ENCODE data around the gene TADA2B.
"Not testable (repeated sequence)": the region's sequence is repeated elsewhere in the genome, so short reads cannot be mapped to it uniquely, and the experiment has no call there.

TADA2B gene

DNA sequence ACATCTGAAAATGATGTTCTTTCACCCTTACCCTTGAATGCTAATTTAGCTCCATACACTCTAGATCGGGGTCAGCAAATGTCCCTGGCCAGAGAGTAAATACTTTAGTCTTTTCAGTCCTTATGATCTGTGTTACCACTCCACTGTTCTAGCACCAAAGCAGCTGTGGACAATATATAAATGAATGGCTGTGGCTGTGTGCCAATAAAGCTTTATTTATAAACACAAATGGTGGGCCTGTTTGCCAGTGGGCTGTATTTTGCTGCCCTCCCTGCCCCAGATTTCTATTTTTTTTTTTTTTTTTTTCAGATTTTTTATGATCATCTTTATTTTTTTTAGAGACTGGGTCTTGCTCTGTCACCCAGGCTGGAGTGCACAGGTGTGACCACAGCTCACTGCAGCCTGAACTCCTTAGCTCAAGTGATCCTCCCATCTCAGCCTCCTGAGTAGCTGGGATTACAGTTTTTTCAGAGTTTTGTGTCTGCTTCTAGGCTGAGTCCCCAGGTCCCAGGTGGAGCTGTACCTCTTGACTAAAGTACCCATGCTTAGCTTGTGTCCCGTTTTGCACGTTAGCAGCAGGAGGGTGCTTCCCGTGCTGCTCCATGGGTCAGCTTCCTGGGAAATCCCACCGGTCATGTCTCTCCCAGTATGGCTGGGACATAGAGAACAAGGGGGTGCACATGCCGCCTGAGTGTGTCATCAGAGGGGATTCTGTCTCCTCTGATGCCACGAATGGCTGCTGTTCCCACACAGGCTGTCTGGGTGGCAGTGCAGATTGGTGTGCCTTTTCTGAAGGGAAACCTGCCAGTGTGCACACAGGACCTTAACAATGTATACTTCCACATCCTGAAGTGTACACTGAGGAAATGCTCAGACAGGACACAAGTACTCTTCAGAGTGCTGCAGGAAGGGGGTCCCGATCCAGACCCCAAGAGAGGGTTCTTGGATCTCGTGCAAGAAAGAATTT, 40.7 kb downstream of the TADA2B start:
- DNase-seq (ENCODE audit: low spot score): no peak

DNA sequence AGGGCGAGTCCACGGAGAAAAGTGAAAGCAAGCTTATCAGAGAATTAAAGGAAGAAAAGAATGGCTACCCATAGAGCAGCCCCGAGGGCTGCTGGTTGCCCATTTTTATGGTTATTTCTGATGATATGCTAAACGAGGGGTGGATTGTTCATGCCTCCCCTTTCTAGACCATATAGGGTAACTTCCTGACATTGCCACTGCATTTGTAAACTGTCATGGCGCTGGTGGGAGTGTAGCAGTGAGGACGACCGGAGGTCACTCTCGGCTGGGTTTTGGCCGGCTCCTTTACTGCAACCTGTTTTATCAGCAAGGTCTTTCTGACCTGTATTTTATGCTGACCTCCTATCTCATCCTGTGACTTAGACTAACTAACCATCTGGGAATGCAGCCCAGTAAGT, 41.4 kb downstream of the TADA2B start:
- not testable (repeated sequence) for DNase-seq (ENCODE audit: low spot score)

DNA sequence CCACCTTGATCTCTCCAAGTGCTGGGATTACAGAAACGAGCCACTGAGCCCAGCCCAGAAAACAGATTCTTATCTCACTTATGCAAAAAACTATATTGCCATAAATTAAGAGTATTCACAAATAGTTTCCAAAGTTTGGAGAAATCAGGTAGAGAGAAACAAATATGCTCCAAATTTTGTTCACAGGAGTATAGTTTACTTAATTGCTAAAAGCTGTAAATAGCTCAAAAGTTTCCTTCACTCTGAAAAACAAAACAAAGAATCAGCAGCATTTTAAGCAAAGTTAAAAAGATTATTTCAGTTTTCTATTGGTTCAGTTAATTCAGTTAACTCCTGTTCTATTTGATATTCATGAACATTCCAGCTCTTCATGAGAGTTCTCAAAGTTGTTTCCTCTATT, 43.2 kb downstream of the TADA2B start:
- DNase-seq (ENCODE audit: low spot score): no peak

DNA sequence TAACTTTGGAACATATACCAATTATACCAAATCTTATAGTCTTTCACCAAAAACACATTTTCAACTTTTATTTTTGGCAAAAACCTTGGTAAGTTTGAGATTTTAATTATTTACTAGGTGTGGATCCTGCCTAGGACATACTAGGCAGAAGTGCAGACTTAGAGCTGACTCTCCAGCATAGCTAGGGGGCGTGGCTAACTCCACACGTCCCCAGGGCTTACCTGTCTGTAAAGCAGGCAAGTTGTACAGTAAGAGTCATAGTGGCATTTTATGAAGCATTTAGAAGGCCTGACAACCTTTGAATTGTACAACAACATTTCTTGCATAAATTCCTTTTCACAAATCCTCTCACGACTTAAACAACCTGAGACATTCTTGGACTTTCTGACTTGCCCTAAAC, 43.9 kb downstream of the TADA2B start:
- no peak for DNase-seq (ENCODE audit: low spot score)

DNA sequence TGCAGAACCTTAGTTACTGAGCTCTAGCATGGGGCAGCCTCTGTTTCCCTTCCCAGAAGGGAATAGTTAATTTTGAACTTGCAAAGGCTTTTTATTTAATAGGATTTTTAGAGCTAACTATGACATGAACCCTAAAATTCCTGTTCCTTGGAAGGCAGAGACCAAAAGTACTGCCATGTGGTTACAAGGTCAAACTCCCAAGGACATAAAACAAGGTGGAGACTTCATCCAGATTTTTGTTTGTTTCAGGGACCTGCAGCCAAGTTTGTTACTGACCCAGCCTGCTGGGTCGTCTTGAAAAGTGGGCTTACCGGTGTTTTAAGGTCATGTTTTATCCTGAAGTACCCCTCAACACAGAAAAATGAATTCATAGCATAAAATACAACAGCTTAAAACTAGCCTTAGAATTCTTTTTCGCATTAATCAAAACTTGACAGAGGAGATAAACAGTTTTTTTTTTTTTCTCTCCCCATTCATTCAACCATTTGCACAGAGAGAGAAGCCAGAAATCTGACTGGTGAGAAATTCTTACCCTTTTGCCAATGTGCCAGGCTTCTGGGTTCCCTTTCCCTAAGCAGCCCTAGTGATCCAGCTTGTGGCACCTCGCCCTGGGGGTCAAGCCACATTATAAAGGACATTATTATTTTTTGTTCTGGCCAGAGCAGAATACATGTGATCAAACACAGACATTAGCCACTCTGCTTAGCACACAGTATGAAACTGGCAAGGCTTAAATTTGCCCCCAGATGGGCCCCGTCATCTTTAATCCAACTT, 46.2 kb downstream of the TADA2B start:
- no peak for DNase-seq (ENCODE audit: low spot score)

DNA sequence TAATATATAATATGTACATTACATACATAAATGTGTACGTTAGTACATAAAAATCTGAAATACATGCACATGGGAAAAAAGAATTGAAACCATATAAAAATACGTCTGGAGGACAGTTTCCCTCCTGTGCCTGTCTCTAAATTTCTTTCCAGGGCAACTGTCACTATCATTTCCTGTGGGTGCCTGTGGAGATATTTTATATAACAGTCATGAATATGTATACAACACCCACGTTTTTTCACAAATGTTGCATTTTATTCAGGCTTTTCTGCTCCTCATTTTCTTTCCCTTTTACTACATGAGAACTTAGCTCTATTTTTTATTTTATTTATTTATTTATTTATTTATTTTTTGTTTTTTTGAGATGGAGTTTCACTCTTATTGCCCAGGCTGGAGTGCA, 48.9 kb downstream of the TADA2B start:
- no peak for DNase-seq (ENCODE audit: low spot score)

DNA sequence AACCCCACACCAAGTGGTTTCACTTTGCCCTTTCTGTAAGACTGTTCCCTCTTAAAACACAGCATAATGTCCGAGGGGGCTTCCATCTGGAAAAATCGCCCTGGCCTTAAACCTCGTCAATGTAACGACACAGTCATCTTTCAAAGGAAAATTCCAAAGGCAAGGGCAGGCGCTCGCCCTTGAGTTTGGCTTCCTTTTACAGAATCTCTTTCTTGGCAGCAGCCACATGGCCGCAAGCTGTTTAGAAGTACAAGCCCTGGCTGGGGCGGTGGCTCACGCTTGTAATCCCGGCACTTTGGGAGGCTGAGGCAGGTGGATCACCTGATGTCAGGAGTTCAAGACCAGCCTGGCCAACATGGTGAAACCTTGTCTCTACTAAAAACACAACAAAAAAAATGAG, 51.7 kb downstream of the TADA2B start:
- no peak for DNase-seq (ENCODE audit: low spot score)

DNA sequence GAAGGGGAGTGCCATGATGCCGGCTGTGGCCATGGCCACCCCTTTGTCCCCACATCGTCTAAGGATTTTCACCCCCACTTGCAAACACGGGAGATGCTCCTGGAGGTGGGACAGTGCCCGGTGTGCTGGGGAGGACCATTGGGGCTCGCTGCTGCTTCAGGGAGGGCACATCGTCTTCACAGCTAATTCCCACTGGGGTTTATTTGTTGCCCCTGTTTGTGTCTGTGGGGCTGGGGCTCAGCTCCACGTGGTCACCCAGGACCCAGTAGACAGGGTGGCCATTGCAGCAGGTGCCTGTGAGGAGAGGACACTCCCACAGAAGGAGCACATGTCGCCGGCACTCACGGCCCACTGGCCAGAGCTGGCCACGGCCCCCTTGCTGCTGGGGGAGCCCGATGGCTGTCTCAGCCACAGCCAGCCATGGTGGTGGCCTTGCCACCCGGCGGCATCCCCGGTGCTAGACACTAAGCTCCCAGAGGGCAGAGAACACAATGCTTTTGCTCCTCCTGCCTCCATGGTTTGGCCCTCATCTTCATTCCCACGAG, 52.5 kb downstream of the TADA2B start:
- DNase-seq (ENCODE audit: low spot score): no peak

DNA sequence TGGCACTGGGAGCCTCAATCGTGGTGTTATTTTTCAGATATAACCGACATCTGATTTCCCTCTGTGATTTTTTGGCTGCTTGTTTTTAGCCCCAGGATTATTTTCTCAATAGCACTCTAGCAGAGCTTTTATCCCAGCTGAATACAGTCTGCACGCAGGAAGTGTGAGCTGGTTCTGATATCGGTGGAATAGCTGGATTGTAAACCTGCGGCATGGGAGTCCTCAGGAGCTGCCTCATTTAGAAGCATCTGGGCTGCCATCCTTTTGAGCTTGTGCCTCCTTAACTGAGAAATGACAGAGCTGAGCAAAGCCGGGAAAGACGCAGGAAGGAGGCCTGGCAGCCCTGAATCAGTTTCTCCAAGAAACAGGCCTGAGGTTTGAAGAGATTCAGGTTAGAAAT, 53.1 kb downstream of the TADA2B start:
- no peak for DNase-seq (ENCODE audit: low spot score)

DNA sequence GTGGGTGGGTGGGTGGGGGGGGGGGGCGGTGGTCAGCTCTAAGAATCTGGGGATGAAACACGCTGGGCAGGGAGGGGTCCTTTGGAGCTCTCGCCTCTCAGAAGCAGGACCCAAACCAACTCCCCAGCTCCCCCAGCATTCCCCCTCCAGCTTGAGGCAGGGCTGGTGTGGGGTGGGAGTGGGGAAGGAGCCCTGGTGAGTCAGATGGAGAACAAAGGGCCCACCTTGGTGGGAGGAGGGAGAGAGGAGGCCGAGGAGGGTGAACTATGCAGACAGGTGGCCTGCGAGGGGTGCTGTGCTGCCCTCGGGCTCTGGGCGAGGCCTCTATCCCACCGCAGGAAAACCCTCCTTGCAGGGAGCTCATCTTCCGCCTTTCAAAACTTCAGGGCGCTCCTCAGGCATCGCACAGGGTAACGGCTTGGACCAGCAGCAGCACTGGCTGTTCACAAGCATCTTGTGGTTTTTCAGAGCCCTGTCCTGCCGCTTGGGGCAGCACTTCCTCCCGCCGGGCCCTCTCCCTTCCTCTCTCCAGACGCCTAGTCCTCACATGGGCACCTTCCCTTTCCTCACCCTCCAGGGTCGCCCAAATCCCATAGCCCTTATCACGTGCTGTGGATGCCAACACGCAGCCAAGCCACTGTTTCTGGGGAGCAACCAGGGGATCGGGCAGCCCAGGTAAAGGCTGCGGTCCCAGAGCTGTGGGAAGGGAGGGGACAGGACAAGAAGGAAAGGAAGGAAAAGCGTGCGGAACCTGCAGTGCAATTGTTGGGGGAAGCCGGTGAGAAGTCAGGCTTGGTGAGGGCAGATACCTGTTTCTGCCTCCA, 58.7 kb downstream of the TADA2B start:
- peak; percentile 92 for DNase-seq (ENCODE audit: low spot score)

DNA sequence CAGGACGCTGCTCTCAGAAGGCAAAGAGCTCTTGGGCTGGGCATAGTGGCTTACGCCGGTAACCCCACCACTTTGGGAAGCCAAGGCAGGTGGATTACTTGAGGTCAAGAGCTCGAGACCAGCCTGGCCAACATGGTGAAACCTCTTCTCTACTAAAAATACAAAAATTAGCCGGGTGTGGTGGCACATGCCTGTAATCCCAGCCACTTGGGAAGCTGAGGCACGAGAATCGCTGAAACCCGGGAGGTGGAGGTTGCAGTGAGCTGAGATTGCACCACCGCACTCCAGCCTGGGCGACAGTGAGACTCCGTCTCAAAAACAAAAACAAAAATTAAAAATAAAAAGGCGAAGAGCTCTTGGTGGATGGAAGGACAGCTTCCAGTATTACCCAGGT, 59.3 kb downstream of the TADA2B start:
- DNase-seq (ENCODE audit: low spot score): not testable (repeated sequence)

DNA sequence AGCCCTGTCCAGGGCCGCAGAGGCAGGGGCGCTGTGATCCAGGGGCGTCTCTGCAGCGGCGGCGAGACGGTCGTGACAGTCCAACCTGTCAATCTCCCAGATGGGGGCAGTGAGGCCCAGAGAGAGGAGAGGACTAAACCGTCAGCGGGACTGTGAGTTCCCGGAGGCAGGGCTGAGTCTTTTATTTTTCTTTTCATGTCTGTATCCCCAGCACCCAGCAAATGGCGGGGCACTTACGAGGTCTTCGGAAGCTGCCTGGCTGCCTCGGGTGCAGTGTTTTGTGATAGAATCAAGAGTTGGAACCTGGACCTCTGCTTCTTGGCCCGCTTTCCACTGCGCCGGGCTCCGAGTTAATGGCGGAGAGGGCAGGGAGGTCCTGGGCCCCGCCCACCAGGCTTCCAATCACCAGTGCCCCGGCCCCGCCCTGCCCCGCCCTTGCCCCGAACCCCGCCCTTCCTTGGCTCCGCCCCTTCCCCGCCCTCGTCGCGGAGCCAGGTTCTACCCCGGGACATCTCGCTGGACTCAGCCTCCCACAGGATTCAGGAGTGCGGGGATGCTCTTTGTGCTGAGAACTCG, 59.9 kb downstream of the TADA2B start:
- DNase-seq (ENCODE audit: low spot score): peak; percentile 99

DNA sequence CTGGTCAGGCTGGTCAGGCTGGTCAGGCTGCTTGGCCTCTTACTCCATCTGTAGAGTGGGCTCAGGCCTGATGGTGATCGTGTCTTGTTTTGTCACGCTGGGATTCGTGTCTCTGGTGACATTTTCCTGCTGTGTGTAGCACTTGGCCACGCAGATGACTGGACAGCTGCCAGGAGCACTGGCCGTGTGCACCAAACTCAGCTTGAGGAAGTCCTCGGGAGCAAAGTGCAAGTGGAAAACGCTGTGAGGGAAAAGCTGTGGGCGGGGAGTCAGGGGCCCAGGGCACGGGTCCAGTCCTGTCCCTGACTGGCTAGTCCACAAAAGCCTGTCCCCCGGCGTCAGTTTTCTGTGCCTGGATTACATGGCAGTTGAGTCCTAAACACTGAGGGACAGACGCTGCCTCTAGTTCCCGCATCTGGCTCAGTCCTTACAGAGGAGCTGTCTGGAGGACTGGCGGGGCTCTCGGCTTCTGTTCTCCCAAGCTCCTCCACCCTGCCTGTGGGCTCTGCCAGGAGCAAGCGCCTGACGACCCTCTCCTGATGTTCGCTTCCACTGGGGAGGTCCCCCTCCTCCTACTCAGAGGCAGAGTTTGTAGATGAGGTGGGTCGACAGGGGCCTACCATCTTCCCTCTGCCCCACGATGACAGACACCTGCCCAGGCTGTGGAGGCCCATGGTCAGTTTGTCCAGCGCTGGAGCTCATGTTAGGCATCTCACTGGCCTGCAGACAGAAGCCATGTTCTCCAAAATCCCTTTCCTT, 60.6 kb downstream of the TADA2B start:
- no peak for DNase-seq (ENCODE audit: low spot score)

DNA sequence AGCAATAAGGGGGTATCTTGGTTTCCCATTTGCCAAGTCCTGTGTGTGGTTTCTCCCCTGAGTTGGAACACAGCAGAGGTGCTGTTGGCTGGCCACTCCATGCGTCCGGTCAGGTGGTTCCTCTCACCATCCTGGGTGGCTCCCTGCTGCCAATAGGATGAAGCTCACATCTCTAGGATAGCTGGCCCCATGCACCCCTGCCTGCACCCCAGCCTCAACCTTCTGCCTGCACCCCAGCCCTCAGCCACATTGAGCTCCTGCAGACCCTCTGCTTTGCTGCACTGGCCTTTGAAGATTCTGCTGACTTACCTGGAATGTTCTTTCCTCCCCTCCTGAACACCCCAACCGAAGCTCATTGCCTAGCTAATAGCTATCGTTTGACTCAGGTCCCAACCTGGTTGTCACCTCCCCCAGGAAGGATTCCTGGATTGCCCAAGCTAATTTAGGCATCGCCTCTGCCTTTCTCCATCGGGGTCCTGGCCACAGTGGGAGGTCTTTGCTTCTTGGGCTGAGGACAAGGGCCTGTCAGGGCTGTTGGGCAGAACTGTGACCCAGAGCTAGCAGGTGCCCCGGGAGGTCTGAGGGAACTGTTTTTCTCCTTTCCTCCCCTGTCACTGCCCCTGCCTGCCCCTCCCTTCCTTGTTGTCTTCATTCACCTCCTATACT, 61.3 kb downstream of the TADA2B start:
- no peak for DNase-seq (ENCODE audit: low spot score)

DNA sequence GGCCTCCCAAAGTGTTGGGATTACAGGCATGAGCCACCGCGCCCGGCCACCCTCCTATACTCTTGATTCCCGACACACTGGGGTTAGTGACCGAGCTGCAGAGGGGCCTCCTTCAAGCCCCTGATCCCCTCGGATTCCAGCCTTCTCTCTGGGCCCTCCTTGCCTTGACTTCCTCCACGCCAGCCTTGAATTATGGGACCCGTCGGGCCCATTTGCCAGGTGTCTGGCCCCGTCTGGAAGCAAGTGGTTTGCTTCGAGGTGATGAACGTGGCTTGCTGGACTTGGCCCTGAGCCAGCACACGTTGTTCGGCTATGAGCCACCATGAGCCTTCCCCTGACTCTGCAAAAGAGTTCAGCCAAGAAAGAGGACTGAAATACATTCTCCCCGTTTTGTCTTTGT, 62.1 kb downstream of the TADA2B start:
- no peak for DNase-seq (ENCODE audit: low spot score)

DNA sequence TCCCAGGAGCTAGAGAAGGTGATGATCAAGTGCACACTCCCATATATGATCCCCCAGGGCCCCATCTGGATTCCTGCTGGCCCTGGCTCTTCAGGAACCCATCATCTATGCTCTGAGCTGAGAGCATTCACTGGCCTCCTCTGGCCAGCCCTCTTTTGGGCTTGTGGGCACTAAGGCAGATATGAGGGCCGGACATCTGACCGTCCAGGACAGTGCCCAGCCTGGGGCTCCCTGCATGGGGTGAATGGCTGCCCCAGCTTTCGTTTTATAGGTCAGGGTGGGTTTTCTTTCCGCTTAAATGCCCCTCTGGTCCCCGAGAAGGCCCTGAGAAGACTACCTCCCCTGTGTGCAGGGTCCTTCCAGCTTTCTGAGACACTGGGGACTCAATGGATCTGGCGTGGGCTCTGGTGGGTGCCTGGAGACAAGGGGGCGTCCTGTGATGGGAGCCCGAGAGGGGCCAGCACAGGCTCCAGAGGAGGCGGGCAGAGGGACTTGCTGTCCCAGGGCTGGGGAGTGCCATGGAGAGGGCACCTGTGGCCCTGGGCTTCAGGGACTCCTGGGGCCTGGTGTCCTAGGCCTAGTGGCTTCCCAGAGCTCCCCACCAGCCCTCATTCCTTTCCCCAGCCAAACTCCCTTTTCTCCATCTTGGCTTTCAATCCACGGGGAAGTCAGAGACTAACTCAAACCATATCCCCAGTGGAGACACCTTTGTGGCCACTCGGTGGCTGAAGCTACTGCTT, 64.2 kb downstream of the TADA2B start:
- DNase-seq (ENCODE audit: low spot score): no peak

All from GM03348 (cell line).